ENCODE results near the gene SLC4A4.

DNA sequence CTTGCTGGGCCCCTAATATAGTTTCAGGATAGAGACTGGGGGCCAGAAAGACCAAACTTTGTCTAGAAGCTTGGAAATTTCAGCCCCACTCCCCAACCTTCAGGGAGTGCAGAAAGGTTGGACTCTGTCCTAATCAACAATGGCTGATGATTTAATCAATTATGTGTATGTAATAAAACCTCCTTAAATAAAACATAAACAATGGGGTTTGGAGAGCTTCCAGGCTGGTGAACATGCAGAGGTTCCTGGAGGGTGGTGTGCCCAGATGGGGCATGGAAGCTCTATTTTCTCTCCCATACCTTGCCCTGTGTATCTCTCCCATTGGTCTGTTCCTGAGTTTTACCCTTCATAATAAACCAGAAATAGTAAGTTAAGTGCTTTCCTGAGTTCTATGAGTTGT, 270.8 kb downstream of the SLC4A4 start:
- TF ChIP-seq POLR2A (IDR thresholded peaks at IDR 0.05) (no peak), POLR2AphosphoS5 (IDR thresholded peaks at IDR 0.05) (no peak)
- TF ChIP-seq, protein P1, sequence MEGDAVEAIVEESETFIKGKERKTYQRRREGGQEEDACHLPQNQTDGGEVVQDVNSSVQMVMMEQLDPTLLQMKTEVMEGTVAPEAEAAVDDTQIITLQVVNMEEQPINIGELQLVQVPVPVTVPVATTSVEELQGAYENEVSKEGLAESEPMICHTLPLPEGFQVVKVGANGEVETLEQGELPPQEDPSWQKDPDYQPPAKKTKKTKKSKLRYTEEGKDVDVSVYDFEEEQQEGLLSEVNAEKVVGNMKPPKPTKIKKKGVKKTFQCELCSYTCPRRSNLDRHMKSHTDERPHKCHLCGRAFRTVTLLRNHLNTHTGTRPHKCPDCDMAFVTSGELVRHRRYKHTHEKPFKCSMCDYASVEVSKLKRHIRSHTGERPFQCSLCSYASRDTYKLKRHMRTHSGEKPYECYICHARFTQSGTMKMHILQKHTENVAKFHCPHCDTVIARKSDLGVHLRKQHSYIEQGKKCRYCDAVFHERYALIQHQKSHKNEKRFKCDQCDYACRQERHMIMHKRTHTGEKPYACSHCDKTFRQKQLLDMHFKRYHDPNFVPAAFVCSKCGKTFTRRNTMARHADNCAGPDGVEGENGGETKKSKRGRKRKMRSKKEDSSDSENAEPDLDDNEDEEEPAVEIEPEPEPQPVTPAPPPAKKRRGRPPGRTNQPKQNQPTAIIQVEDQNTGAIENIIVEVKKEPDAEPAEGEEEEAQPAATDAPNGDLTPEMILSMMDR (IDR thresholded peaks at IDR 0.05), result no peak
